Right atrium auricular region (tissue), 2 donors: Measurements from ENCODE around the gene SLITRK2. TPM values are rescaled to one million over a fixed set of nuclear protein-coding genes. Genes with fewer than 3 reads are reported as not detected.

Experiments
- DNase-seq: peaks from one replicate; pipeline ENCODE4 v3.0.0-alpha.2; 2019; ENCODE audit warnings: low spot score
- H3K27ac ChIP-seq, 2 donors: fragments of 200-600 bp; sonication (generic); 1 replicate in 1 of 2; 2 replicates in 1 of 2; pipeline ENCODE4 v1.5.1; 2016 to 2019
- H3K27me3 ChIP-seq, 2 donors: fragments of 200-600 bp; sonication (generic); one replicate each; pipeline versions ENCODE4 v1.5.1 to v1.6.0; 2017 to 2019
- H3K36me3 ChIP-seq: fragments of 200-600 bp; sonication (generic); one replicate; pipeline ENCODE4 v1.5.1; 2016
- H3K4me1 ChIP-seq, 2 donors: fragments of 200-600 bp; sonication (generic); one replicate each; pipeline versions ENCODE4 v1.5.1 to v1.6.0; 2017 to 2019
- H3K4me3 ChIP-seq, 2 donors: fragments of 200-600 bp; sonication (generic); 1 replicate in 1 of 2; 2 replicates in 1 of 2; pipeline ENCODE4 v1.5.1; 2017 to 2019; ENCODE audit warnings: mild to moderate bottlenecking in 1 of 2, moderate library complexity in 1 of 2
- H3K9me3 ChIP-seq, 2 donors: fragments of 200-600 bp; sonication (generic); one replicate each; pipeline ENCODE4 v1.5.1; 2019
- CTCF ChIP-seq, 2 donors: fragments of 200-600 bp; sonication (generic); IDR thresholded peaks; one replicate each; pipeline ENCODE4 v1.5.1; 2019; ENCODE audit warnings: antibody characterized with exemption in 2 of 2
- total RNA-seq, 2 donors: library from RNA; depleted of rRNA; stranded (reverse); fragments of >200 nt; gene quantifications; one replicate each; pipeline ENCODE4 v1.1.0, GENCODE V29; 2016

The SLITRK2 gene
- total RNA-seq, result under 1 TPM; 0.41 to 0.71 TPM

GRCh38 chrX:145817331-145818185 is at the start of gene SLITRK2:
Gene SLITRK2 (plus strand): TSS chrX:145817829. CDS start chrX:145822426, 4,597 bp downstream.
- peaks cover 0 to 4% of the 10 kb centered on the region in 2 donors for H3K27me3 ChIP-seq
- H3K4me1 ChIP-seq, result no peaks in the 10 kb centered on the region
- no peaks in the 10 kb centered on the region for H3K36me3 ChIP-seq
- TF ChIP-seq CTCF (IDR thresholded peaks at IDR 0.05), result no peak
- DNase-seq, result no peak
- peak within 1 kb of the TSS; percentile 21 to 40 for H3K4me3 ChIP-seq
- H3K9me3 ChIP-seq, result no peaks in the 10 kb centered on the region
- H3K27ac ChIP-seq, result no peak within 1 kb of the TSS

GRCh38 chrX:145773006-145773405 is 44.6 kb upstream of the SLITRK2 start:
- no peak for TF ChIP-seq CTCF (IDR thresholded peaks at IDR 0.05)
- Histone ChIP-seq H3K9me3 (no peaks in the 10 kb centered on the region), H3K4me3 (no peak overlapping the region), H3K36me3 (no peaks in the 10 kb centered on the region), H3K4me1 (no peaks in the 10 kb centered on the region), H3K27ac (no peak overlapping the region), H3K27me3 (no peaks in the 10 kb centered on the region)
- no peak for DNase-seq

GRCh38 chrX:145792281-145792680 is 25.3 kb upstream of the SLITRK2 start:
- no peak for DNase-seq
- Histone ChIP-seq H3K4me1 (no peaks in the 10 kb centered on the region), H3K27ac (no peak overlapping the region), H3K27me3 (no peaks in the 10 kb centered on the region), H3K9me3 (peaks cover 0 to 3% of the 10 kb centered on the region in 2 donors), H3K36me3 (no peaks in the 10 kb centered on the region), H3K4me3 (no peak overlapping the region)
- no peak for TF ChIP-seq CTCF (IDR thresholded peaks at IDR 0.05)

GRCh38 chrX:145803508-145803907 is 14.1 kb upstream of the SLITRK2 start:
- H3K36me3 ChIP-seq, result no peaks in the 10 kb centered on the region
- no peaks in the 10 kb centered on the region for H3K4me1 ChIP-seq

GRCh38 chrX:145813081-145813480 is 4.5 kb upstream of the SLITRK2 start:
- no peaks in the 10 kb centered on the region for H3K27me3 ChIP-seq
- H3K27ac ChIP-seq, result no peak overlapping the region
- H3K36me3 ChIP-seq, result no peaks in the 10 kb centered on the region
- no peaks in the 10 kb centered on the region for H3K4me1 ChIP-seq
- no peaks in the 10 kb centered on the region for H3K9me3 ChIP-seq
- DNase-seq, result no peak
- TF ChIP-seq CTCF (IDR thresholded peaks at IDR 0.05), result no peak
- no peak overlapping the region for H3K4me3 ChIP-seq

More at GRCh38 chrX:145803508-145803907, 14.1 kb upstream of the SLITRK2 start:
- no peak overlapping the region for H3K27ac ChIP-seq
- no peak for TF ChIP-seq CTCF (IDR thresholded peaks at IDR 0.05)
- peaks cover 0 to 18% of the 10 kb centered on the region in 2 donors for H3K9me3 ChIP-seq
- no peaks in the 10 kb centered on the region for H3K27me3 ChIP-seq
- no peak for DNase-seq
- H3K4me3 ChIP-seq, result no peak overlapping the region
